Karpas-422 (cell line): ENCODE data around the gene GRIK5. TPM values are rescaled to one million over a fixed set of nuclear protein-coding genes. Genes with fewer than 3 reads are reported as not detected.
"Not testable (repeated sequence)": the region's sequence is repeated elsewhere in the genome, so short reads cannot be mapped to it uniquely, and the experiment has no call there.

ENCODE experiments used
- DNase-seq: peaks from one replicate; pipeline ENCODE4 v3.0.0-alpha.2; 2015
- H2AFZ ChIP-seq: fragments of 200-600 bp; sonication (generic); 2 replicates; pipeline ENCODE4 v1.6.1; 2014; ENCODE audit warnings: antibody characterized with exemption, low read length, mixed read lengths
- H3K27ac ChIP-seq: fragments of 200-600 bp; sonication (generic); 2 replicates; pipeline ENCODE4 v1.5.1; 2014; ENCODE audit warnings: mild to moderate bottlenecking, low read length, moderate library complexity
- H3K27me3 ChIP-seq: fragments of 200-600 bp; sonication (generic); 2 replicates; pipeline ENCODE4 v1.6.1; 2014; ENCODE audit warnings: low read length, mixed read lengths
- H3K36me3 ChIP-seq: fragments of 200-600 bp; sonication (generic); 2 replicates; pipeline ENCODE4 v1.6.1; 2014; ENCODE audit warnings: low read length, mixed read lengths; ENCODE audit not compliant: insufficient read depth
- H3K4me1 ChIP-seq: fragments of 200-600 bp; sonication (generic); 2 replicates; pipeline ENCODE4 v1.6.1; 2014; ENCODE audit warnings: mild to moderate bottlenecking, low read length, mixed read lengths
- H3K4me2 ChIP-seq: fragments of 200-600 bp; sonication (generic); 2 replicates; pipeline ENCODE4 v1.6.1; 2014; ENCODE audit warnings: low read length, low read depth, mild to moderate bottlenecking; ENCODE audit not compliant: poor library complexity, severe bottlenecking
- H3K4me3 ChIP-seq: fragments of 200-600 bp; sonication (generic); 2 replicates; pipeline ENCODE4 v1.5.1; 2014; ENCODE audit warnings: mild to moderate bottlenecking, antibody characterized with exemption, low read length, mixed read lengths
- H3K79me2 ChIP-seq: fragments of 200-600 bp; sonication (generic); 2 replicates; pipeline ENCODE4 v1.6.1; 2014; ENCODE audit warnings: mild to moderate bottlenecking, low read length, mixed read lengths
- H3K9ac ChIP-seq: fragments of 200-600 bp; sonication (generic); 2 replicates; pipeline ENCODE4 v1.6.0; 2014; ENCODE audit warnings: low read length
- H3K9me2 ChIP-seq: fragments of 200-600 bp; sonication (generic), shearing (Covaris generic); replicated peaks from 2 replicates; pipeline ENCODE4 v1.6.0; 2014; ENCODE audit warnings: mild to moderate bottlenecking, low read length, moderate library complexity; ENCODE audit not compliant: insufficient read depth
- H3K9me3 ChIP-seq: fragments of 300-700, 200-600 bp; sonication (generic); 2 replicates; pipeline ENCODE4 v1.6.1; 2014; ENCODE audit warnings: low read length, mixed read lengths
- H4K20me1 ChIP-seq: fragments of 200-600 bp; sonication (generic); 2 replicates; pipeline ENCODE4 v1.6.1; 2014; ENCODE audit warnings: mild to moderate bottlenecking, antibody characterized with exemption, low read length, low read depth; ENCODE audit not compliant: insufficient read depth
- total RNA-seq: library from RNA; depleted of rRNA; stranded (reverse); fragments of >200 nt; shearing (Covaris generic); gene quantifications from 2 replicates; pipeline ENCODE4 v1.2.3, GENCODE V29; 2014; ENCODE audit warnings: low replicate concordance

The GRIK5 gene
- total RNA-seq, 1 experiment from 2014 or later, result 0.07 TPM

DNA sequence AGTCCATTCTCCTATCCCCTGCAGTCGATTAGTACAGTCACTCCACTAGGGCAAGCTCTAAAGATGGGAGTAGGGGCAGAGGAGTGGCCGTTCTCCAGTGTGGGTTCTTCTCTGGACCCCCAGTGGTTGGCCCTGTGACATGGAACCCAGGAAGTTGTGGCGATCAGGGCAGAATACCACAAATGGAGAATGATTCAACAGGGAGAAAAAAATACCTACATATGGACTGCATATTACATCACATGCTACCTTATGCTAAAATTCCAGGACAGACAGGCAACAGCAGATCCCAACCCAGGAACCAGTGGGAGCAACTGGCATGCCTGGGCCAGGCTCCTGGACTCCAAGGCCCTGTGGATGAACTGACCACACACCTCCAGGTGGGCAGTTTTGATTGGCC is 41.8 kb upstream of the GRIK5 start:
- DNase-seq, result no peak
- Histone ChIP-seq H4K20me1 (no peaks in the 10 kb centered on the region), H3K4me2 (no peak overlapping the region), H3K9me2 (no peaks in the 10 kb centered on the region), H3K27ac (peak overlapping the region; percentile 100), H2AFZ (no peak overlapping the region), H3K9ac (peak overlapping the region; percentile 9; the same call in 1 of the 2 replicates), H3K9me3 (no peaks in the 10 kb centered on the region), H3K79me2 (peaks cover 22% of the 10 kb centered on the region), H3K27me3 (no peaks in the 10 kb centered on the region), H3K36me3 (peaks cover 43% of the 10 kb centered on the region), H3K4me1 (peaks cover 95% of the 10 kb centered on the region), H3K4me3 (no peak overlapping the region)

DNA sequence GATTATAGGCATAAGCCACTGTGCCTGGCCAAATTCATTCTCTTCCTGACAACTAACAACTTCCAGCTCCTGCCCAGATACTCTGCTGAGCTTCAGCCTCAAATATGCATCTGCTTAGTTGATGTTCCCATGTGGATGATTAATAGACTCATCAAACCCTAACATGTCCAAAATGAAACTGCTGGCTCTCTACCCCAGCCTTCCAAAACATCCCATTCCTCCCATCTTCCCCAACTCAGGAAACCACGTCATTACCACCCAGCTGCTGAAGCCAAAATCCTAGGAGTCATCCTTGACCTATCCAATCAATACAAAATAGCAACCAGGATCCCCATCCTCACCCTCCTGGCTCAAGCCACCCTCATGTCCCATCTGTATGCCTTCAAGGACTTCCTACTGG is 41.4 kb upstream of the GRIK5 start:
- no peak overlapping the region for H2AFZ ChIP-seq
- no peaks in the 10 kb centered on the region for H4K20me1 ChIP-seq
- H3K4me3 ChIP-seq, result no peak overlapping the region
- no peaks in the 10 kb centered on the region for H3K27me3 ChIP-seq
- H3K4me2 ChIP-seq, result no peak overlapping the region
- peaks cover 44% of the 10 kb centered on the region for H3K36me3 ChIP-seq
- DNase-seq, result no peak
- peaks cover 93% of the 10 kb centered on the region for H3K4me1 ChIP-seq
- H3K27ac ChIP-seq, result peak overlapping the region; percentile 100
- peaks cover 23% of the 10 kb centered on the region for H3K79me2 ChIP-seq
- no peaks in the 10 kb centered on the region for H3K9me3 ChIP-seq
- peak overlapping the region; percentile 9; the same call in 1 of the 2 replicates for H3K9ac ChIP-seq
- H3K9me2 ChIP-seq, result no peaks in the 10 kb centered on the region

DNA sequence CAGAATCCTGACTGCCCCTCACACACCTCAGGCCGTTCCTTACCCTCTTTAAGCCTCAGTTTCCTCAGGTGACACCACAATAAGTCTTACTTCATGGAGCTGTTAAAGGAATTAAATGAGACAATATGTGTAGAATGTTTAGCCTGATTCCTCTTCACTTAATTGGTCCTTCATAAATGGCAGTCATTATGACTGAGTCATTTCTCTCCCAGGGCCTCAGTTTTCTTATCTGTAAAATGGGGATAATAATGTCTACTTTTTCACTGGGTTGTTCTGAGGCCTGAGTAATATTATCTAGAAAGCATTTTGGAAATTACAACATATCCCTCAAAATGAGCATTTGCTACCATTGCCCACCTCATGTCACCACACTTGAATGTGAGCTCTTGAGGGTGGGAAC is 40.7 kb upstream of the GRIK5 start:
- Histone ChIP-seq H3K27me3 (no peaks in the 10 kb centered on the region), H4K20me1 (no peaks in the 10 kb centered on the region), H3K4me1 (peaks cover 89% of the 10 kb centered on the region), H3K9ac (no peak overlapping the region), H3K79me2 (peaks cover 28% of the 10 kb centered on the region), H2AFZ (no peak overlapping the region), H3K9me3 (no peaks in the 10 kb centered on the region), H3K36me3 (peaks cover 48% of the 10 kb centered on the region), H3K27ac (peak overlapping the region; percentile 100), H3K4me2 (no peak overlapping the region), H3K4me3 (no peak overlapping the region), H3K9me2 (no peaks in the 10 kb centered on the region)
- no peak for DNase-seq

DNA sequence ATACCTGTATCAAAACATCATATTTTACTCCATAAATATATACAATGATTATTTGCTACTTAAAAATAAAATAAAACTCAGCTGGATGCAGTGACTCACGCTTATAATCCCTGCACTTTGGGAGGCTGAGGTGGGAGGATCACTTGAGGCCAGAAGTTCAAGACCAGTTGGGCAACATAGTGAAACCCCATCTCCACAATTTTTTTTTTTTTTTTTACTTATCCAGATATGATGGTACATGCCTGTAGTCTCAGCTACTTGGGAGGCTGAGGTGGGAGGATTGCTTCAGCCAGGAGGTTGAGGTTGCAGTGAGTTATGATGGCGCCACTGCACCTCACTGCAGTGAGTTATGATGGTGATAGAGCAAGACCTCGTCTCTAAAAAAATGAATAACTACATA is 39.9 kb upstream of the GRIK5 start:
- no peaks in the 10 kb centered on the region for H3K9me2 ChIP-seq
- H3K27me3 ChIP-seq, result no peaks in the 10 kb centered on the region
- H3K9me3 ChIP-seq, result no peaks in the 10 kb centered on the region
- H3K36me3 ChIP-seq, result peaks cover 55% of the 10 kb centered on the region
- H2AFZ ChIP-seq, result no peak overlapping the region
- peak overlapping the region; percentile 71 for H3K9ac ChIP-seq
- DNase-seq, result no peak
- H4K20me1 ChIP-seq, result no peaks in the 10 kb centered on the region
- peak overlapping the region; percentile 60 for H3K4me2 ChIP-seq
- H3K4me3 ChIP-seq, result no peak overlapping the region
- peaks cover 88% of the 10 kb centered on the region for H3K4me1 ChIP-seq
- peaks cover 36% of the 10 kb centered on the region for H3K79me2 ChIP-seq
- H3K27ac ChIP-seq, result peak overlapping the region; percentile 100

DNA sequence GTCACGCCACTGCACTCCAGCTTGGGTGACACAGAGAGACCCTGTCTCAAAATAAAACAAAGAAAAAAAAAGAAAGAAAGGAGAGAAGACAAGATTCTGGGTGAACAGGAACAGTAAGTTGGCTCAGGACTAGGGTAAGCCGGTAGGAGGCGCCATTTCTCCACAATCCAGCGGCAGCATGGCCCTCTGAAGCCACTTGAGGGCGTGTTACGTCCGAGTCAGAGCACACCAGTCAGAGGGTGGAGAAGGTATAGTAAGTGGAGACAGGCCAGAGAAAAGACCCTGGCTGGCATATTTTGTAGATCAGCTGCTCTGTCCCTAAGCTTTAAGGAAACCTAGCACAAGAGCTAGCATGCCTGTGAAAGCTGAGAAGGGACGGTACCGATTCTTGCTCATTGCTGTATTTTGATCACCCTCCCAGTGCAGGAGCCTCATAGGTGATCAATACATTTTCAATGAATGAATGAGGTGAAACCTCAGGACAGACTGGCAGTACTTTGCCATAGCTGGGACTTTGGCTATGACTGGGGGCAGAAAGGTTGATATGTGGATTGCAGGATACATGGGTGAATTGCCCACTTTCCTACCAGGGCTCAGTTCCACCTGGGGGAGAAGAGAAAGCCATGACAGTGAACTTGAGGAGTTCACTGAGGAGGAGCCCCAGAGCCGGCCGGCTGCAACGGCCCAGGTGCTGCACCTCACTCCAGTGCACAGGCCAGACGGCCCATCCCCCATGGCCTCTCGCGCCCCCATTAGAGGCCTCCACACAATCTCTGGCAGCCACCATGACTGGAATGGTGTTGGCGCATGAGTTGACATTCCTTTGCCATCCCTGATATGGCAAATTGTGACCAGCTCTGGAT is 38.8 kb upstream of the GRIK5 start:
- H3K4me1 ChIP-seq, result peaks cover 81% of the 10 kb centered on the region
- H3K4me3 ChIP-seq, result peak overlapping the region; percentile 19; the same call in 1 of the 2 replicates
- H3K27ac ChIP-seq, result peak overlapping the region; percentile 100
- peak overlapping the region; percentile 60 for H3K4me2 ChIP-seq
- H2AFZ ChIP-seq, result no peak overlapping the region
- peaks cover 64% of the 10 kb centered on the region for H3K36me3 ChIP-seq
- no peaks in the 10 kb centered on the region for H3K9me2 ChIP-seq
- H3K79me2 ChIP-seq, result peaks cover 36% of the 10 kb centered on the region
- H4K20me1 ChIP-seq, result peaks cover 4% of the 10 kb centered on the region; the same call in 1 of the 2 replicates
- peak; percentile 97 for DNase-seq
- no peaks in the 10 kb centered on the region for H3K27me3 ChIP-seq
- no peaks in the 10 kb centered on the region for H3K9me3 ChIP-seq
- H3K9ac ChIP-seq, result peak overlapping the region; percentile 71

DNA sequence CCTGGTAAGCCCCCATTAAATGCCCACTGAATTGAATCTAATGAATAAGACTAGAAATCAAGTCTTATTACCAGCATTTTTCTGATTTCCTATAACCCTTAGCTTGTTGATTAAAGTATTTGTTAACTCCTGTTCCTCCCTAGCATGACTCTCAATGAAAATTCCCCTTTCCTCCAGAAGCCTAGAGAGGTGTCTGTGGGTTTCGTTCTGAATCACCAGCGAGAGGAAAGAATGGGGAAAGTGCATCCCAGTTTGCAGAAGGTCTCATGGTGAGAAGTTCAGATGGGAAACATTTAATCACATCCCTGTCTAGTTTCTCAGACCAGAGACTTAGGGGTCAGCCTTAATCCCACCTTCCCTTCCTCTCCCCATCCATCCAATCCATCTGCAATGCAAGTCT is 35.4 kb upstream of the GRIK5 start:
- no peaks in the 10 kb centered on the region for H3K9me2 ChIP-seq

DNA sequence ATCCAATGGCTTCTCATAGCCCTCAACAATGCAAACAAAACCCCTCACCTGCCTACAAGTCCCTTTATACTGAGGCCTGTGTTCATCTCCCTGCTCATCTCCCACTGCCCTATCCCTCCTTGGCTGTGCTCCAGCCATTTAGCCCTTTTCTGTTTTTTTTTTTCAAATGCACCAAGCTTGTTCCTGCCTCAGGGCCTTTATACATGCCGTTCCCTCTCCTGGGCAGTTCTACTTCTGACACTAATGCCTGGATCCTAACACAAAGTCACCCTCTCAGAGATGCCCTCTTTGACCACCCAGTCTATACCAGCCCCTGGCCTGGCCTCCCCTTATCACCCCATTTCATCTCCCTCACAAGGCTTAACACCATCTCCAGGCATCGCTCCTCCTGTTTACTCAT is 32.9 kb upstream of the GRIK5 start:
- DNase-seq, result no peak
- H3K9me3 ChIP-seq, result no peaks in the 10 kb centered on the region
- no peaks in the 10 kb centered on the region for H3K9me2 ChIP-seq
- H3K9ac ChIP-seq, result no peak overlapping the region
- H3K27ac ChIP-seq, result peak overlapping the region; percentile 38
- H3K4me1 ChIP-seq, result peaks cover 22% of the 10 kb centered on the region
- H3K4me3 ChIP-seq, result no peak overlapping the region
- no peak overlapping the region for H2AFZ ChIP-seq
- no peaks in the 10 kb centered on the region for H3K27me3 ChIP-seq
- H3K36me3 ChIP-seq, result peaks cover 64% of the 10 kb centered on the region
- peaks cover 4% of the 10 kb centered on the region for H4K20me1 ChIP-seq
- H3K79me2 ChIP-seq, result peaks cover 29% of the 10 kb centered on the region
- H3K4me2 ChIP-seq, result no peak overlapping the region

More for the DNA sequence above, 35.4 kb upstream of the GRIK5 start:
- Histone ChIP-seq H3K27ac (peak overlapping the region; percentile 100), H3K9me3 (no peaks in the 10 kb centered on the region), H3K4me3 (no peak overlapping the region), H3K9ac (no peak overlapping the region), H3K4me1 (peaks cover 47% of the 10 kb centered on the region), H3K27me3 (no peaks in the 10 kb centered on the region), H3K79me2 (peaks cover 35% of the 10 kb centered on the region), H3K36me3 (peaks cover 58% of the 10 kb centered on the region), H2AFZ (no peak overlapping the region), H3K4me2 (no peak overlapping the region), H4K20me1 (peaks cover 4% of the 10 kb centered on the region; the same call in 1 of the 2 replicates)
- no peak for DNase-seq

DNA sequence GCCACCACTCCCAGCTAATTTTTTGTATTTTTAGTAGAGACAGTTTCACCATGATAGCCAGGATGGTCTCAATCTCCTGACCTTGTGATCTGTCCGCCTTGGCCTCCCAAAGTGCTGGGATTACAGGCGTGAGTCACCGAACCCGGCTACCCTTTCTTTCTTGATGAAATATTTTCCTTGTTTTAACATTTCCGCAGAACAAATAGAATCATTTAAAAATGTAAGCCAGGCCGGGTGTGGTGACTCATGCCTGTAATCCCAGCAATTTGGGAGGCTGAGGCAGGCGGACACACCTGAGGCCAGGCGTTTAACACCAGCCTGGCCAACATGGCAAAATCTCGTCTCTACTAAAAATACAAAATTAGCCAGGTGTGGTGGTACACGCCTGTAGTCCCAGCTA is 30.2 kb upstream of the GRIK5 start:
- H3K9me3 ChIP-seq, H3K4me1 ChIP-seq, H3K4me3 ChIP-seq, H3K4me2 ChIP-seq, H3K27ac ChIP-seq, H3K9me2 ChIP-seq, H3K27me3 ChIP-seq, DNase-seq, H2AFZ ChIP-seq, H3K9ac ChIP-seq: not testable (repeated sequence)
- peaks cover 20% of the 10 kb centered on the region for H4K20me1 ChIP-seq
- peaks cover 61% of the 10 kb centered on the region for H3K36me3 ChIP-seq
- peaks cover 13% of the 10 kb centered on the region; the same call in 1 of the 2 replicates for H3K79me2 ChIP-seq
